Heart left ventricle (tissue), 13 donors: ENCODE measurements around the gene HIPK2.

Source experiments
- POLR2A ChIP-seq, 2 donors: fragments of 450-650 bp; IDR thresholded peaks; one replicate each; pipeline ENCODE4 v1.6.1; 2017; ENCODE audit warnings: antibody characterized with exemption in 2 of 2, mild to moderate bottlenecking in 2 of 2, moderate library complexity in 2 of 2
- TF ChIP-seq, protein P1 (sequence below), 12 donors: fragments of 200-600 bp; sonication (generic) in 4 of 12; IDR thresholded peaks; one replicate each; pipeline versions ENCODE4 v1.5.0 to v1.8.0; 2018 to 2022; ENCODE audit warnings: antibody characterized with exemption in 12 of 12, mild to moderate bottlenecking in 5 of 12
- donor health status: ischemic (EF 13 %, LVEDD 7.1; RV severe dilation, severe dysfunction).
- donor health status: DM: no; HTN: yes; CAD: no.
- donor health status: DM: no; HTN: no; CAD: no.
- donor health status: ischemic (EF 25% LVEDD 6.9; RV normal size, moderate dysfunction).
- donor health status: ischemic (EF 25% LVEDD 5.7; RV mildly dilated, moderate dysfunction).
- donor health status: ischemic (EF 35%, LVEDD 5.7; RV mildly dilated, moderate dysfunction).
- donor health status: nonischemic (EF 11% LVEDD 7.7; RV severe dilation, severe dysfunction).
- donor health status: DM: yes; HTN: yes; CAD: no.
- donor health status: PGD.
- donor health status: ischemic (EF 29% LVEDD 5.4; RV normal size, mild dysfunction).
- donor health status: nonischemic (EF 23%, LVEDD 6.1; RV moderate dilation, normal function).

DNA sequence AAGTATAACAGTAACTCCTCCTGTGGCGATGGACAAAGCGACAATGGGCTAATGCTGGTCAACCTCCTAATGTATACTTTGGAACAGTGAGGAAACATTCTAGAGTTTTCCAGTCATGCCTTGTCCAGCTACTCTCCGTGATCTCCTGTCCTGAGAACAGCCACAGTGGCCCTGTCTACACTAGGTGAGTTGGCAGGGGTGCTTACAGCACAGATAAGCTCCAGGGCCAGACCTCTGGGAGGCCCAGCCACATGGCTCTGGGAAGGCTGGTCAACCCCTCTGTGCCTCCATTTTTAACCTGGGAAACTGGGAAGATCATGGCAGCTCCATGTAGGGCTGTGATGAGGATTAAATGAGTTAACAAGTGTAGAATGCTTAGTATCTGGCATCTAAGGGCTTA is 197.4 kb downstream of the HIPK2 start:
- TF ChIP-seq, protein P1, sequence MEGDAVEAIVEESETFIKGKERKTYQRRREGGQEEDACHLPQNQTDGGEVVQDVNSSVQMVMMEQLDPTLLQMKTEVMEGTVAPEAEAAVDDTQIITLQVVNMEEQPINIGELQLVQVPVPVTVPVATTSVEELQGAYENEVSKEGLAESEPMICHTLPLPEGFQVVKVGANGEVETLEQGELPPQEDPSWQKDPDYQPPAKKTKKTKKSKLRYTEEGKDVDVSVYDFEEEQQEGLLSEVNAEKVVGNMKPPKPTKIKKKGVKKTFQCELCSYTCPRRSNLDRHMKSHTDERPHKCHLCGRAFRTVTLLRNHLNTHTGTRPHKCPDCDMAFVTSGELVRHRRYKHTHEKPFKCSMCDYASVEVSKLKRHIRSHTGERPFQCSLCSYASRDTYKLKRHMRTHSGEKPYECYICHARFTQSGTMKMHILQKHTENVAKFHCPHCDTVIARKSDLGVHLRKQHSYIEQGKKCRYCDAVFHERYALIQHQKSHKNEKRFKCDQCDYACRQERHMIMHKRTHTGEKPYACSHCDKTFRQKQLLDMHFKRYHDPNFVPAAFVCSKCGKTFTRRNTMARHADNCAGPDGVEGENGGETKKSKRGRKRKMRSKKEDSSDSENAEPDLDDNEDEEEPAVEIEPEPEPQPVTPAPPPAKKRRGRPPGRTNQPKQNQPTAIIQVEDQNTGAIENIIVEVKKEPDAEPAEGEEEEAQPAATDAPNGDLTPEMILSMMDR (IDR thresholded peaks at IDR 0.05), result no peak
- no peak for TF ChIP-seq POLR2A (IDR thresholded peaks at IDR 0.05)
